Stimulated activated CD4-positive, alpha-beta T cell treated with anti-CD3 and anti-CD28 coated beads, Interleukin-4, amount 100 ng/mL, for 24 hours (primary cell): ENCODE data around the gene DHRSX.
"Not testable (repeated sequence)": the region's sequence is repeated elsewhere in the genome, so short reads cannot be mapped to it uniquely, and the experiment has no call there.

Source experiments
- DNase-seq: peaks from one replicate; pipeline ENCODE4 v3.0.0-alpha.2; 2020

DHRSX gene

DNA sequence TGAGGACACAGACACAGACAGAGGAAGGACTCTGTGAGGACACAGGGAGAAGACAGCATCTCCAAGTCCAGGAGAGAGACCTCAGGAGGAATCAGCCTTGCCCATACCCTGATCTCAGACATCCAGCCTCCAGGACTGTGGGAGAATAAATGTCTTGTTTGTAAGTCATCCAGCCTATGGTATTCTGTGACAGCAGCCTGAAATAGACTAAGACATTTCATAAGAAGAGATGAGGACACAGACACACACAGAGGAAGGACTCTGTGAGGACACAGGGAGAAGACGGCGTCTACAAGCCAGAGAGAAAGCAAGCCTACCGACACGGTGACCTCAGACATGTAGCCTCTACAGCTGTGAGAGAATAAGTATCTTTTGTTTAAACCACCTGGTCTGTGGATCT lies 112.1 kb downstream of the DHRSX start:
- DNase-seq = no peak

DNA sequence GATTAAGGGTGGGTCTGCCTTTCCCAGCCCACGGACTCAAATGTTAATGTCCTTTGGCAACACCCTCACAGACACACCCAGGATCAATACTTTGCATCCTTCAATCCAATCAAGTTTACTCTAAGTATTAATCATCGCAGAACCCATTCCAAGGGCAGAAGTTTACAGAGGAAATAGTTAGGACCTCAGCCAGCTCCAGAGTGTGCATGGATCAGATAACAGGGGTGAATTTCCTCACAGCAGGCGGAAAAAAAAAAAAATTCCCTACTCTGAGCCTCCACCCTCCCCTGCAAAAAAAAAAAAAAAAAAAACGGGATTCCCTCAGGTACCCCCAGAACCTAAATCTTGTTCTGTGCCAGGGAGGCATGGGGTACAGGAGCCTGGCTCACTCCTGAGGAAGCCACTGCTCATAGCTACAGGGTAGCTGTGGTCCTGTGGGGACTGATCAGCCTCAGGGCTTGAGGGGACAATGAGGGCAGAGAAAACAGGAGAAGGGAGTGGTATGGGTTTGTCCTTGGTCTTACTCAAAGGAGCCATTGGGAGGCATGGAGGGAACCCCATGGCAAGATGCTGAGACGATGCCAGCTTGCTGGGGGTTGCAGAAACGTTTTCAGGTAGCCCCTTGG lies 113.0 kb downstream of the DHRSX start:
- DNase-seq = no peak

DNA sequence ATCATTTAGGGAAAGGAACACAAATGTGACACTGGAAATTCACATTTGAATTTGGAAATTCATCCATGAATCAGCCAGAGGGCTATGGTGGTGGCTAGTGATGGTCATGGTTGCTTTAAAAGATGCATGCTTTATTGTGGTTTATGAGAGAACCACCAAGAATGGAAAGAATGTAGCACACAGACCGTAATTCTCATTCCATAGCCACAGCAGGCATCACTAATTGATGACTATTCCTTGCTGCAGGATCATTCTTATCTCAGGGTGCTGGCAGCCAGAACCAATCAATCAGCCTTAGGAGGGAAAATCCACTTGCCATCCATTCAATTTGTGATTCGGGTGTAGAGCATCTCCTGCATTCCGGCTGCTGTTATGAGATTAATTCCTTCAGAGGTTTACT lies 115.6 kb downstream of the DHRSX start:
- DNase-seq = no peak

DNA sequence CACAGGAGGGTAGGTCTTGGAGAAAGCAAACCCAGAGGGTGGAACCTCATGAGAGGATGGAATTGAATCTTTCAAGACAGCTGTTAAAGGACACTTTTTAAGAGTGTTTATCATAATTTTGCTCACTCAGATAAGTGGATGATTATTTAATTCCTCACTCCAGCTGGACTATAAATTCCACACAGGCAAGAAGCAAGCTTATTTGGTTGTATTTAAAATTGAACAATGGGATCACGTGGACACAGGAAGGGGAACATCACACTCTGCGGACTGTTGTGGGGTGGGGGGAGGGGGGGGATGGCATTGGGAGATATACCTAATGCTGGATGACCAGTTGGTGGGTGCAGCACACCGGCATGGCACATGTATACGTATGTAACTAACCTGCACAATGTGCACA lies 116.3 kb downstream of the DHRSX start:
- DNase-seq = no peak

DNA sequence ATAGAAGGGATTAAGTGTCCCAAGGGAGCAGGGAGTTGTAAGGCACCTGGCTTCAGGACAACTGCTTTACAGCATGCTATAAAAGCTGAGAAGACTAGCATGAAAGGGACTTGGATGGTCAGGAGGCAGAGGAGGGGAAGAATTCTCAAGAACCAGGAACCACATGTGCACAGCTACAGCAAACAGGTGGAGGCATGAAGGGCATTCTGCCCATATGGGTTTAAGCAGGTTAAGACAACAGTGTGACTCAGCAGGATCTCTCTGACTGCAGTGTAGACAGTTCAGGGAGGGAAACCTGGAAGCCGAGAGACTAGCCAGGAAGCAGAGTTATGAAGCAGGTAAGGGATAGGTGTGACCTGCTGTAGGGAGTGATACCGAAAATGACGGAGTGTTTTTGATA lies 117.0 kb downstream of the DHRSX start:
- no peak for DNase-seq

DNA sequence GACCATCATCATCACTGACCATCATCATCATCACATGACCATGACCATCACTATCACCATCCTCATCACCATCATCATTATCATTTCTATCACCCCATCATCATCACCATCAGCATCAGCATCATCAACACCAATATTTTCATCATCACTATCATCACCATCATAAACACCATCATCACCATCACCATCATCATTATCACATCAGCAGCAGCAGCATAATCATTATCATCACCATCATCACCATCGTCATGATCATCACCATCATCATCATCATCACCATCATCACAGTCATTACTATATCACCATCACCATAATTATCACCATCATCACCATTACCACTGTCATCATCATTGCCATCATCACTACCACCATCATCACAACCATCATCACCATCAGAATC lies 117.6 kb downstream of the DHRSX start:
- DNase-seq = no peak

DNA sequence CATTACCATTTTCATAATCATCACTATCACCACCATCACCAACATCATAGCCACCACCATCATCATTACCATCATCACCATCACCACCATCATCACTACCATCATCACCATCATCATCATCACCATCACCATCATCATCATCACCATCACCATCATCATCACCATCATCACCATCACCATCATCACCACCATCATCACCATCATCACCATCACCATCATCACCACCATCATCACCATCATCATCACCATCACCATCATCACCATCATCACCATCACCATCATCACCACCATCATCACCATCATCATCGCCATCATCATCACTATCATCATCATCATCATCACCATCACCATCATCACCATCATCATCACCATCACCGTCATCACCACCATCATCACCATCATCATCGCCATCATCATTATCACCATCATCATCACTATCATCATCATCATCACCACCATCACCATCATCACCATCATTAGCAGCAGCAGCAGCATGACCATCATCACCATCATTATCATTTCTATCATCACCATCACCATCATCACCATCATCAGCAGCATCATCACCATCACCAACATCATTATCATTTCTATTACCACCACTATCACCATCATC lies 118.2 kb downstream of the DHRSX start:
- not testable (repeated sequence) for DNase-seq

DNA sequence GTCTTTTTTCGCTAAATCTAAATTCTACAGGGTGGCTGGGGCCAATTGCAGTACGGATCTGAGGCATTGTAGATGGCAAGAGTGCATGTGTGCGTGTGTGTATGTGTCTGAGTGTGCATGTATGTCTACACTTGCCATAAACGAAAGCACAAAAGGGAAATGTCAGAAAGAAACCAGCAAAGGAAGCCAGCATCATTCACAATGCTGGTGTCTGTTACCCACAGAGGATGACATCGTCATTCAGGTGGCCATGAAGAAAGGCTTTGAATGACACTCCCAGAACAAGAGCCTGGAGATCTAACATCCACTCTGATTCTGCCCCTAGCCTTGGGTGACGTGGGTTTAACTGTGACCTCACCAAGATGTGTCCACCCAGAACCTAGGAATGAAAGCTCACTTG lies 124.6 kb downstream of the DHRSX start:
- DNase-seq = no peak

DNA sequence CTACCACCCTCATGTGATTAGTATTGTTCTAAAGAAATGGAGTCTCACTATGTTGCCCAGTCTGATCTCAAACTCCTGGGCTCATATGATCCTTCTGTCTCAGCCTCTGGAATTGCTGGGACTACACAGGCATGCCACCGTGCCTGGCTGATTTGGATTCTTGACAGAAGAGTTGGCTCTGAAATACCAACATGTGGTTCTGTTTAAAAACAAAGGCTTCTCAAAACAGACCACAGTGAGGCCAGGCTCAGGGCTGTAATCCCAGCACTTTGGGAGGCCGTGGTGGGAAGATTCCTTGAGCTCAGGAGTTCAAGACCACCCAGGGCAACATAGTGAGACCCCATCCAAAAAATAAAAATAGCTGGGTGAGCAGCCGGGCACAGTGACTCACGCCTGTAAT lies 126.7 kb downstream of the DHRSX start:
- DNase-seq = no peak

DNA sequence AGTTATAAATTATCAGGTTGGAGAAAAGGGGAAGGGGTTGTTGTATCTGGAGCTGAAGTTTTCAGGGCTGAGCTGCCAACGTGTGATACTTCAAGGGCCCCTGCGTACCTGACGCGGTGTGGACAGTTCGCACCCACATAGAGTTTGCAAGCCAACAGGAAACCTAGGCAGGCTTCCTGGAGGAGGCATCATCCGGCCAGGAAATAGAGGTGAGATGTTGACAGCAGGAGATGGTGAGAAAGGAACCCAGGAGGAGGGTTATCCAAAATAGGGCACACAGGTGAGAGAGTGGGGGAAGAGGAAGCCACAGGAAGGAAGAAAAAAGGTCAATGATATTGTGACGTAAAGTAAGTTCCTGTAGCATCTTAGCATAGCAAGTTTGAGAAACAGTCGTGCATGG lies 127.2 kb downstream of the DHRSX start:
- no peak for DNase-seq

DNA sequence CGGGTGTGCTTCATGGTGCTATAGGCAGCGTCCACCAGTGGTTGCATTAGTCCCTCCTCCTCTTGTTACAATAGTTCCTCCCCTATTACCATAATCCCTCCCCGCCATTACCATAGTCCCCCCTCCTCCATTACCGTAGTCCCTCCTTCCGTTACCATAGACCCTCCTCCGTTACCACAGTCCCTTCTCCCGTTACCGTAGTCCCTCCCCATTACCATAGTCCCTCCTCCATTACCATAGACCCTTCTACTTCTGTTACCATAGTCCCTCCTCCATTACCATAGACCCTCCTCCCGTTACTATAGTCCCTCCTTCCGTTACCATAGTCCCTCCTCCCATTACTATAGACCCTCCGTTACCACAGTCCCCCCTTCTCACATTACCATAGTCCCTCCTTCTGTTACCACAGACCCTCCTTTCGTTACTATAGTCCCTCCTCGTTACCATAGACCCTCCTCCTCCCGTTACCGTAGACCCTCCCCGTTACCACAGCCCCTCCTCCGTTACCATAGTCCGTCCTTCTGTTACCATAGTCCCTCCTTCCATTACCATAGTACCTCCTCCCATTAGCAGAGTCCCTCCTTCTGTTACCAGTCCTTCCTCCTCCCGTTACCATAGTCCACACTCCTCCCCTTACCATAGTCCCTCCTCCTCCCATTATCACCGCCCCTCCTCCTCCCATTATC lies 129.6 kb downstream of the DHRSX start:
- DNase-seq = no peak

DNA sequence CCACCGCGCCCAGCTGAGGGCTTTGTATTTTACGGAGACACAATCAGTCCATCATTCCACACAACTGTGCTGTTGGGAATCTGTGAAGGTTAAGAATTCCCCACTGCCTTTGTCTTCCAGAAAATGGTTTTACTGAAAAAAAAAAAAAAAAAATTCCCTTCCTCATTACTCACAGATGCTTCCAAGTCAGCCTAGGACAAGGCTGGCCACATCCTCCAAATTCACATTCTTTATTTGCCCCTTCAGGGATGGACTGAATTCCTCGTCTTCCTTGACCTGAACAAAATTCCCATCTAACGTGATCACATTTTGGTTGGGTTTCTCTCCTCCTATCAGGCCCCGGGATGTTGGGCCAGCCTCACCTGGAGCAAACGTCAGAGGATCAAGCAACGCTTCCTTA lies 130.3 kb downstream of the DHRSX start:
- DNase-seq = no peak

DNA sequence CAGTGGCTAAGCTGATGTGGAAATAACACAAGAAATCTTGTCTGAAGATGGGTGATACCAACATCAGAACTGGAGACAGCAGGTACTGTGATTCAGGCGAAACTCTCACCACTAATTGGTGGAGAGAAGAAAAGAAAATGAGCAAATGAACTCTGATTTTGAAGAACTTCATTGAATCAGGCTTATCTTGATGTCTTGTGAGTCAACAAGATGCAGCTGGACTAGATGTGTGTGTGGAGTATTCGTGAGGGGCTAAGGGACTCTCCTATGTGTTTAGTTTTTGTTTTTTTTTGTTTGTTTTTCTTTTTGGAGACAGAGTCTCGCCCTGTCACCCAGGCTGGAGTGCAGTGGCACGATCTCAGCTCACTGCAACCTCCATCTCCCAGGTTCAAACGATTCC lies 131.6 kb downstream of the DHRSX start:
- DNase-seq = no peak

DNA sequence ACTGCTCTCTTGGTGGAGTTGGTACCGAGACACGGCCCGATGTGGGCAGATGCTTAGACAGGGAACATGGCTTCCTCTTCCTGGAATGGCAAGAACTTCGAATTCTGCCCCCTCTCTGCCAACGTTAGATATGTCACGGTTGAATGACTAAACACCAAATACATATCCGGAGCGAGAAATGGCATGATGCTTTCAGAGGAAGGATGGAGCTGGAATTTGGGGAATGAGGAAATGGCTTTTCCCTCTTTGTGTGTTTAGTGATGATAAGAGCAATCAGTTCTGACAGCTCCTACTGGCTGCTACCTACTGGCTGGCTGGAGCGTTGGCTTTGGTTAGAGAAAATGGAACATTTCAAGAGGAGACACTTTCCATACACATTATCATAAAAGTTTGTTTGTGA lies 140.0 kb downstream of the DHRSX start:
- no peak for DNase-seq

DNA sequence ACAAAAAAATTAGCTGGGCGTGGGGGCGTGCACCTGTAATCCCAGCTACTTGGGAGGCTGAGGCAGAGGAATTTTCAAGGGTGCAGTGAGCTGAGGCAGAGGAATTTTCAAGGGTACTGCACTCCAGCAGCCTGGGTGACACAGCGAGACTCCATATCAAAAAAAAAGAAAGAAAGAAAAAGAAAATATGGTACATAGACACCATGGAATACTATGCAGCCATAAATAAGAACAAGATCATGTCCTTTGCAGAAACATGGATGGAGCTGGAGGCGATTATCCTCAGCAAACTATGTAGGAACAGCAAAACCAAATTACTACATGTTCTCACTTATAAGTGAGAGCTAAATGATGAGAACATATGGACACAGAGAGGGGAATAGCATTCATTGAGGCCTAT lies 141.3 kb downstream of the DHRSX start:
- not testable (repeated sequence) for DNase-seq

DNA sequence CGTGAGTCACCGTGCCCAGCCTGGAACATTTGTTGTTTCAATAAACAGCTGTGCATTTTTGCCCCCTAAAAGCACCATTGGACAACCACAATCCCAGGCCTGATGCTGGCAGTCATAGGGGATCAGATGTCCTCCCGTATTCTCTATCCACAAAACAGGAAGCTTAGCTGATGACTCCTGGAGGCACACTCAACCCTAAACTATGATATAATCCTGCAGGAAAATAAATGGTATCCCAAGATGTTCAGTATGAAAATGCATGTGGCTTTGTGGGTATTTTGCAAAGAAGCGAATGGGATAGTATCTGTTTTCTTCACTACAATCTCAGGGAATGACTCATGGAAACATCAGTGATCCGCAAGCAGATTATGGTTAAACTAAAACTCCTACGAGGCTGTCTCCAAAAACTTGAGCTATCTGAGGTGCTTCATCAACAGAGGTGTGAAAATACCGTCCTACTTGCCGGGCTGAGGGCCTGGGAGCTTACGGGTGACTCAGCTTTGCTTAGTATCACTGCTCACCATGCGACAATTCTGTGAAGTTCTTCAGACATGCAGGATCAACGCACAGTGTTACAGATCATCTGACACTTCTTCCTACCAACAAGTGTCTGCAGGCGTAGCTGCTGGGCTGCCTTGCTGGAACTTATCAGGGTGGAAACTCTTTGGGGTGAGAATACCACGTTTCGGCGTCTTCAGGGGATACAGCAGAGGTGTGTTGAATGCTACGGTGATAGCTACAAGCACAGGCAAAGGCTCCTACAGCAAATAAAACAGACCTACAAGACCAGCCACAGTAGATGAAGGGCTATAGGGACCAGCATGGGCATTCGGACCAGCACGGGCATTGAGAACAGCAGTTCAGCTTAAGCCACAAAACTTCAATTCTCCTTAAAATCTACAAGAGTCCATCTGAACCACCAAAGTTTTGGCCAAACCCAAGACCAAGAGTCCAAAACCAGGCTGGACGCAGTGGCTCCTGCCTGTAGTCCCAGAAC lies 148.5 kb downstream of the DHRSX start:
- no peak for DNase-seq

DNA sequence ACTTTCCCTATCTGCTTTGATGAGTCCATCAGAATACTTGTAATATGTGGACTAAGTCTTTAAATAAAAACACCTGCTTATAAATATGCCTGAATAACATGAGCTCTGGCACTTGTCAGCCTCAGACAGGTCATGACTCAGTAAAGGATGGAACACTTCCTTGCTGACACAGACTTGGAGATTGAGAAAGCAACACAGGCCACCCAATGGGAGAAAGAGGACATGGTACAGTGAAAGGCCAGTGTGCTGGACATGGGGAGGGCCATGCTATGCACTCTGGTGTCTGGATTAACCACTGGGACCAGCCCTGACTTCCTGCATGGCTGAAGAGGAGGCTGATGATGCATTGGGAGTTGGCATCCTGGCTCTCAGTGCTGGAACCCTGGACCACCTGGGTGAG lies 149.5 kb downstream of the DHRSX start:
- DNase-seq = no peak

DNA sequence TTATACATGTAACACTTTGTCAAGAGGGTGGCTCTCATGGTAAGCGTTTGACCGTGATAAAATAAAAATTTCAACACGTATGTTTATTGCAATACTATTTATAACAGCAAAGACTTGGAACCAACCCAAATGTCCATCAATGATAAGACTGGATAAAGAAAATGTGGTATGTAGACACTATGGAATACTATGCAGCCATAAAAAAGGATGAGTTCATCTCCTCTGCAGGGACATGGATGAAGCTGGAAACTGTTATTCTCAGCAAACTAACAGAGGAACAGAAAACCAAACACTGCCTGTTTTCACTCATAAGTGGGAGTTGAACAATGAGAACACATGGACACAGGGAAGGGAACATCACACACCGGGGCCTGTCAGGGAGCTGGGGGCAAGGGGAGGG lies 150.1 kb downstream of the DHRSX start:
- not testable (repeated sequence) for DNase-seq

DNA sequence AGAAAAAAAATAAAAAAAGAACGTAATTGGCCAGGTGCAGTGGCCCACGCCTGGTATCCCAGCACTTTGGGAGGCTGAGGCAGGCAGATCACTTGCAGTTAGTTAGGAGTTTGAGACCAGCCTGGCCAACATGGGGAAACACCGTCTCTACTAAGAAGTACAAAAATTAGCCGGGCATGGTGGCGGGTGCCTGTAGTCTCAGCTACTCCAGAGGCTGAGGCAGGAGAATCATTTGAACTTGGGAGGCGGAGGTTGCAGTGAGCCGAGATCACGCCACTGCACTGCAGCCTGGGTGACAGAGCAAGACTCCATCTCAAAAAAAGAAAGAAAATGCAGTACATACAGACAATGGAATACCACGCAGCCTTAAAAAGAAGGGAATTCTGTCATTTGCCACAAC lies 150.7 kb downstream of the DHRSX start:
- DNase-seq = not testable (repeated sequence)

DNA sequence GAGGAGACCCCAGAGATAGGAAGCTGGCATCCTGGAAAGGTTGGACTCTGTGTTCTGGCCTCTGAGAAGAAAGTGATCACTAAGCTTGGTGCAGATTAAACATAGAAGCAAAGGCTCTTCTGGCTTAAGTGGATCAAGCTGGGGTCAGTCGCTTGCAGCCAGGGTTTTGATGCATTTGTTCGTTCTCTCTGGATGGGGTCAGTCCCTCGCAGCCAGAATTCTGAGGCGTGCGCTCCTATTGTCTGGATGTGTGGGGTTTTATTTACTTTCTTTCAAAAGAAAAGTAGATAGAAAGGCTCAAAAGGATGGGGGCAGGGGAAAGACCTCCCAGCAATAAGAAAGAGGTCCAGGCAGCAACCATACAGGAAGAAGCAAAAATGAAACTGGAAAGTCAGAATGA lies 152.6 kb downstream of the DHRSX start:
- DNase-seq = no peak

DNA sequence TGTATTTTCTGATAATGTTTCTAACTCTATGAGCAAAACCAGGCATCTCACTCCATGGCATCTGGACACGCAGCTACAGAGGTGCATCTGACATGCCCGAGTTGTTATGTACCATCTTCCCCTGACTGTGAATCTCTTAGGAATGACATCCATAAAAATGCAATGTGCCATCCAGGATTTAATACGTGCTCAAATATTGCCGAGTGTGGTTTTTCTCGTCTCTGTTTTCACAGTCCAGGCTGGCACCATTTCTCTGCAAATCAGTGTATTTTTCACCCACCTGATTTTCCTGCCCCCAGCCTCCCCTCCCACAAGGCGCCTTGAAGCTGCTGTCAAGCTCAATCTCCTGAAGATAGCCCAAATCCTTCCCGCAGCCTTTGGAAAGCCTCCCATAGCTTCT lies 154.6 kb downstream of the DHRSX start:
- DNase-seq = no peak

DNA sequence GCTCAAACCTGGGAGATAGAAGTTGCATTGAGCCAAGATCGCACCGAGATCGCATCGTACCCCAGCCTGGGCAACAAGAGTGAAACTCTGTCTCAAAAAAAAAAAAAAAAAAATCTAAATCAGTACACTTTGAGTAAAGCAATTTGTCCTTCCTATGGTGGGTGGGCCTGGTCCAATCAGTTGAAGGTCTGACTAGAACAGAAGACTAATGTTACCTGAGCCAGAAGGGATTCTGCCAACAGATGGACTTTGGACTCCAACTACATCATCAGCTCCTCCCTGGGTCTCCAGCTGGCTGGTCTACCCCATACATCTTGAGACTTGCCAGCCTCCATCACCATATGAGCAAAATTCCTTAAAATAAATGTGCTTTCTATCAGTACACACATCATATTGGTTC lies 155.2 kb downstream of the DHRSX start:
- no peak for DNase-seq

DNA sequence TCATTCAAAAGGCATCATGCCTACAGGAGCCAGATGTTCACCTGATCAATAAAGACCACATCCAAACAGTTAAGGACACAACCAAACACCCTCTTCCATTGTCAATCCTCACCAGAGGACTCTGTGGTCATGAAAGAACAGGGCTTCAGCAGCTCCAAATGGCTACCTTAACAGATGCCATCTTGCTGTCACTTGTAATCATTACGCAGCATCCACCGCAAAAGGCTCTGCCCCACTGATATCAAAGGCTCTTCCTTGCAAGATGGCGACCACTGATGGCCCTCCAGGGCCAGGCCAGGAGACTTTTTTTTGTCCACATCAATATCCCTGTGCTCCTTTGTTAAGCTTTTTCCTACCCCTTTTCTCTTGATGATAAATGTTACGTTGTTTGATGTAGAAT lies 157.4 kb downstream of the DHRSX start:
- no peak for DNase-seq
